WTC11 (cell line): Measurements from ENCODE around the gene USP34. TPM values are rescaled to one million over a fixed set of nuclear protein-coding genes. Genes with fewer than 3 reads are reported as not detected.

Experiments used
- ATAC-seq: fragments of 200-7000 bp; cut with Tn5 transposase; 2 replicates; pipeline ENCODE4 v1.10.0; 2021; ENCODE audit warnings: mild to moderate bottlenecking, moderate library complexity
- CTCF ChIA-PET: fragments of 300-600 bp; sonication (Branson Sonifier 250); formaldehyde crosslinking; loops from one replicate; lab custom pipeline; 2021; ENCODE audit warnings: antibody characterized with exemption; lab: Charles Lee
- POLR2A ChIA-PET: fragments of 350-600 bp; sonication (Branson Sonifier 250); formaldehyde crosslinking; loops from one replicate; lab custom pipeline; 2021; ENCODE audit warnings: antibody characterized with exemption; lab: Charles Lee
- DNase-seq: peaks from one replicate; pipeline ENCODE4 v3.0.0; 2021; ENCODE audit warnings: low spot score
- H3K27ac Mint-ChIP-seq: 2 replicates; pipeline ENCODE4 v1.8.0; 2021; ENCODE audit warnings: mixed read lengths
- H3K27me3 Mint-ChIP-seq: 2 replicates; pipeline ENCODE4 v1.8.0; 2021; ENCODE audit warnings: low read depth, mild to moderate bottlenecking, moderate library complexity, mixed read lengths
- H3K36me3 Mint-ChIP-seq: 2 replicates; pipeline ENCODE4 v1.8.0; 2021; ENCODE audit warnings: mixed read lengths
- H3K4me1 Mint-ChIP-seq: 2 replicates; pipeline ENCODE4 v1.8.0; 2022; ENCODE audit warnings: mixed read lengths
- H3K4me3 Mint-ChIP-seq: 2 replicates; pipeline ENCODE4 v1.8.0; 2021; ENCODE audit warnings: mild to moderate bottlenecking, moderate library complexity, mixed read lengths
- H3K9me3 Mint-ChIP-seq: 2 replicates; pipeline ENCODE4 v1.8.0; 2021; ENCODE audit warnings: mixed read lengths
- ARID4B ChIP-seq: sonication (generic); formaldehyde crosslinking; IDR thresholded peaks from 2 replicates; pipeline ENCODE4 v1.8.0; 2023; ENCODE audit warnings: missing genetic modification reagents, mild to moderate bottlenecking, borderline replicate concordance
- ELF4 ChIP-seq: sonication (generic); formaldehyde crosslinking; IDR thresholded peaks from 2 replicates; pipeline ENCODE4 v1.8.1; 2022; ENCODE audit warnings: low read depth, mild to moderate bottlenecking, moderate library complexity, missing genetic modification reagents
- GTF2I ChIP-seq: fragments of 250-450 bp; sonication (Bioruptor Pico); conservative IDR thresholded peaks from 2 replicates; pipeline ENCODE4 v1.4.0; 2021; ENCODE audit warnings: mild to moderate bottlenecking
- KAT7 ChIP-seq: sonication (generic); formaldehyde crosslinking; IDR thresholded peaks from 2 replicates; pipeline ENCODE4 v1.8.1; 2023; ENCODE audit warnings: missing genetic modification reagents, mild to moderate bottlenecking, borderline replicate concordance
- MYBL2 ChIP-seq: sonication (generic); formaldehyde crosslinking; IDR thresholded peaks from 2 replicates; pipeline ENCODE4 v1.8.1; 2023; ENCODE audit warnings: mild to moderate bottlenecking, moderate library complexity, missing genetic modification reagents
- NFATC4 ChIP-seq: fragments of 250-450 bp; sonication (Bioruptor Pico); IDR thresholded peaks from 2 replicates; pipeline ENCODE4 v1.9.0; 2021; ENCODE audit warnings: mild to moderate bottlenecking
- SMAD4 ChIP-seq: sonication (generic); formaldehyde crosslinking; IDR thresholded peaks from 2 replicates; pipeline ENCODE4 v1.8.0; 2022; ENCODE audit warnings: mild to moderate bottlenecking, missing genetic modification reagents
- TCF7 ChIP-seq: sonication (generic); formaldehyde crosslinking; IDR thresholded peaks from 2 replicates; pipeline ENCODE4 v1.8.0; 2022; ENCODE audit warnings: mild to moderate bottlenecking, low read depth, missing genetic modification reagents, moderate library complexity
- TP53 ChIP-seq: sonication (generic); formaldehyde crosslinking; IDR thresholded peaks from 2 replicates; pipeline ENCODE4 v1.8.1; 2023; ENCODE audit warnings: mild to moderate bottlenecking, missing genetic modification reagents
- ZNF138 ChIP-seq: sonication (generic); formaldehyde crosslinking; conservative IDR thresholded peaks from 2 replicates; pipeline ENCODE4 v1.8.1; 2022; ENCODE audit warnings: mild to moderate bottlenecking, moderate library complexity, missing genetic modification reagents
- ZNF512 ChIP-seq: sonication (generic); formaldehyde crosslinking; IDR thresholded peaks from 2 replicates; pipeline ENCODE4 v1.8.1; 2022; ENCODE audit warnings: missing genetic modification reagents, borderline replicate concordance
- ZNF532 ChIP-seq: fragments of 250-450 bp; sonication (Bioruptor Pico); IDR thresholded peaks from 2 replicates; pipeline ENCODE4 v1.9.0; 2021; ENCODE audit warnings: mild to moderate bottlenecking, borderline replicate concordance
- total RNA-seq: library from RNA; stranded (reverse); gene quantifications from 3 replicates; pipeline ENCODE4 v1.2.3, GENCODE V29; 2021
- TF ChIP-seq, protein P1 (sequence below): sonication (generic); formaldehyde crosslinking; IDR thresholded peaks from 2 replicates; pipeline ENCODE4 v1.8.1; 2023; ENCODE audit warnings: mild to moderate bottlenecking, missing genetic modification reagents, moderate library complexity
- TF ChIP-seq, protein P2 (sequence below): sonication (generic); formaldehyde crosslinking; IDR thresholded peaks from 2 replicates; pipeline ENCODE4 v1.8.1; 2022; ENCODE audit warnings: low read depth, mild to moderate bottlenecking, moderate library complexity, missing genetic modification reagents, borderline replicate concordance
- TF ChIP-seq, protein P3 (sequence below): sonication (generic); formaldehyde crosslinking; IDR thresholded peaks from 2 replicates; pipeline ENCODE4 v1.8.0; 2022; ENCODE audit warnings: missing genetic modification reagents

USP34 gene
- total RNA-seq, 1 experiment from 2014 or later: 92.3 TPM

- POLR2A ChIA-PET: interaction anchor here (0.6 kb wide), 1 partner anchor 20 kb away, joined by 3 read pairs; no protein-coding TSS in a partner anchor
- Mint-ChIP-seq H3K36me3 (peaks cover 13% of the 10 kb centered on the region), H3K9me3 (no peaks in the 10 kb centered on the region), H3K27ac (0 out of 2 replicates have a peak overlapping the region, but pooled peaks have one; percentile 20), H3K27me3 (no peaks in the 10 kb centered on the region), H3K4me3 (no peak overlapping the region), H3K4me1 (peaks cover 12% of the 10 kb centered on the region)
- TF ChIP-seq ZNF512 (CRISPR knock-in tag): no peak
- TF ChIP-seq GTF2I (CRISPR knock-in tag): no peak
- TF ChIP-seq, protein P1, sequence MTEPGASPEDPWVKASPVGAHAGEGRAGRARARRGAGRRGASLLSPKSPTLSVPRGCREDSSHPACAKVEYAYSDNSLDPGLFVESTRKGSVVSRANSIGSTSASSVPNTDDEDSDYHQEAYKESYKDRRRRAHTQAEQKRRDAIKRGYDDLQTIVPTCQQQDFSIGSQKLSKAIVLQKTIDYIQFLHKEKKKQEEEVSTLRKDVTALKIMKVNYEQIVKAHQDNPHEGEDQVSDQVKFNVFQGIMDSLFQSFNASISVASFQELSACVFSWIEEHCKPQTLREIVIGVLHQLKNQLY (CRISPR knock-in tag): no peak
- TF ChIP-seq, protein P2, sequence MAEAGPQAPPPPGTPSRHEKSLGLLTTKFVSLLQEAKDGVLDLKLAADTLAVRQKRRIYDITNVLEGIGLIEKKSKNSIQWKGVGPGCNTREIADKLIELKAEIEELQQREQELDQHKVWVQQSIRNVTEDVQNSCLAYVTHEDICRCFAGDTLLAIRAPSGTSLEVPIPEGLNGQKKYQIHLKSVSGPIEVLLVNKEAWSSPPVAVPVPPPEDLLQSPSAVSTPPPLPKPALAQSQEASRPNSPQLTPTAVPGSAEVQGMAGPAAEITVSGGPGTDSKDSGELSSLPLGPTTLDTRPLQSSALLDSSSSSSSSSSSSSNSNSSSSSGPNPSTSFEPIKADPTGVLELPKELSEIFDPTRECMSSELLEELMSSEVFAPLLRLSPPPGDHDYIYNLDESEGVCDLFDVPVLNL (CRISPR knock-in tag): no peak
- TF ChIP-seq, protein P3, sequence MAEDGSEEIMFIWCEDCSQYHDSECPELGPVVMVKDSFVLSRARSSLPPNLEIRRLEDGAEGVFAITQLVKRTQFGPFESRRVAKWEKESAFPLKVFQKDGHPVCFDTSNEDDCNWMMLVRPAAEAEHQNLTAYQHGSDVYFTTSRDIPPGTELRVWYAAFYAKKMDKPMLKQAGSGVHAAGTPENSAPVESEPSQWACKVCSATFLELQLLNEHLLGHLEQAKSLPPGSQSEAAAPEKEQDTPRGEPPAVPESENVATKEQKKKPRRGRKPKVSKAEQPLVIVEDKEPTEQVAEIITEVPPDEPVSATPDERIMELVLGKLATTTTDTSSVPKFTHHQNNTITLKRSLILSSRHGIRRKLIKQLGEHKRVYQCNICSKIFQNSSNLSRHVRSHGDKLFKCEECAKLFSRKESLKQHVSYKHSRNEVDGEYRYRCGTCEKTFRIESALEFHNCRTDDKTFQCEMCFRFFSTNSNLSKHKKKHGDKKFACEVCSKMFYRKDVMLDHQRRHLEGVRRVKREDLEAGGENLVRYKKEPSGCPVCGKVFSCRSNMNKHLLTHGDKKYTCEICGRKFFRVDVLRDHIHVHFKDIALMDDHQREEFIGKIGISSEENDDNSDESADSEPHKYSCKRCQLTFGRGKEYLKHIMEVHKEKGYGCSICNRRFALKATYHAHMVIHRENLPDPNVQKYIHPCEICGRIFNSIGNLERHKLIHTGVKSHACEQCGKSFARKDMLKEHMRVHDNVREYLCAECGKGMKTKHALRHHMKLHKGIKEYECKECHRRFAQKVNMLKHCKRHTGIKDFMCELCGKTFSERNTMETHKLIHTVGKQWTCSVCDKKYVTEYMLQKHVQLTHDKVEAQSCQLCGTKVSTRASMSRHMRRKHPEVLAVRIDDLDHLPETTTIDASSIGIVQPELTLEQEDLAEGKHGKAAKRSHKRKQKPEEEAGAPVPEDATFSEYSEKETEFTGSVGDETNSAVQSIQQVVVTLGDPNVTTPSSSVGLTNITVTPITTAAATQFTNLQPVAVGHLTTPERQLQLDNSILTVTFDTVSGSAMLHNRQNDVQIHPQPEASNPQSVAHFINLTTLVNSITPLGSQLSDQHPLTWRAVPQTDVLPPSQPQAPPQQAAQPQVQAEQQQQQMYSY (CRISPR knock-in tag): no peak
- no peak for TF ChIP-seq ARID4B (CRISPR knock-in tag)
- TF ChIP-seq ELF4 (CRISPR knock-in tag): no peak
- TF ChIP-seq ZNF138 (CRISPR knock-in tag): no peak
- no peak for TF ChIP-seq TCF7 (CRISPR knock-in tag)
- TF ChIP-seq NFATC4 (CRISPR knock-in tag): no peak
- TF ChIP-seq KAT7 (CRISPR knock-in tag): no peak
- no peak for TF ChIP-seq SMAD4 (CRISPR knock-in tag)
- DNase-seq: no peak
- ATAC-seq: no peak
- CTCF ChIA-PET: interaction anchor here (1.0 kb wide), 1 partner anchor 15 kb away, joined by 5 read pairs; no protein-coding TSS in a partner anchor
Observed at GRCh38 chr2:61411109-61411508, 59.8 kb downstream of the USP34 start.

- no peak overlapping the region for H3K4me3 Mint-ChIP-seq
- ChIA-PET POLR2A (no interaction called here), CTCF (no interaction called here)
- peaks cover 21% of the 10 kb centered on the region for H3K36me3 Mint-ChIP-seq
- no peaks in the 10 kb centered on the region; the same call in 1 of the 2 replicates for H3K9me3 Mint-ChIP-seq
- no peak overlapping the region for H3K27ac Mint-ChIP-seq
- no peak for DNase-seq
- H3K27me3 Mint-ChIP-seq: no peaks in the 10 kb centered on the region
- no peak for TF ChIP-seq ZNF532 (CRISPR knock-in tag)
- TF ChIP-seq MYBL2 (CRISPR knock-in tag): no peak
- no peak for TF ChIP-seq TP53
- peaks cover 11% of the 10 kb centered on the region for H3K4me1 Mint-ChIP-seq
- ATAC-seq: no peak
Observed at GRCh38 chr2:61410185-61410584, 60.7 kb downstream of the USP34 start.
